ENCODE measurements around the gene CHRNE. TPM values are rescaled to one million over a fixed set of nuclear protein-coding genes. Genes with fewer than 3 reads are reported as not detected.

CHRNE gene
- total and polyA plus RNA-seq, 2 donors (not counting 1 experiment from before 2014, with no cell fraction given), result 0.19 to 0.66 TPM

DNA sequence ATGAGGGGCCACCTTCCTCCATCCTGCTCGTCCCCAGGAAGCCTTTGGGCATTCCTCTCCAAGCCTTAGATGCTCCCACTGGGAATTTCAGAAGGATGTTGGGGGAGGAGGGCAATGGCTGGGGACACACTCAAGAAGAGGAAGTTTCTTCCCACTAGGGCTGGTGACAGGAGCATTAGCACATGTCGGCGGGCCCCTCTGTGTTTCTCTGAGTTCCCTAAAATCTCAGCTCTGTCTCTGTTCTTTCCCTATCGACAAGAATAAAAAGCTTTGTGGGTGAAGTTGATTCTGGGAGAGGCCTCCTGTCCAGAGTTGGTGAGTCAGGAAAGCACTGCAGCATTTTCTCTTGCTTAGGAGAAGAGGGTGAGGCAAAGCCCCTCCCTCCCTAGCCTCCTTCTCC, 23.3 kb downstream of the CHRNE start:
- no peak overlapping the region for H3K4me2 ChIP-seq (ENCODE audit: extremely low read depth, insufficient read depth, low read length)
- no peak for DNase-seq (ENCODE audit: low read depth in 2 of 2)
- H3K27me3 ChIP-seq (ENCODE audit: control insufficient read depth, insufficient read depth, low read length), result no peaks in the 10 kb centered on the region
- peaks cover 4% of the 10 kb centered on the region for H3K36me3 ChIP-seq (ENCODE audit: control insufficient read depth, insufficient read depth, low read length)
- H3K79me2 ChIP-seq (ENCODE audit: control insufficient read depth, insufficient read depth, low read length), result no peaks in the 10 kb centered on the region
- no peaks in the 10 kb centered on the region for H3K9me3 ChIP-seq (ENCODE audit: control insufficient read depth, insufficient read depth, low read depth, low read length)
- H2AFZ ChIP-seq (ENCODE audit: low read length), result no peak overlapping the region
- no peak overlapping the region for H3K4me3 ChIP-seq (replicated peaks in 1 of 4; ENCODE audit: control extremely low read depth in 1 of 4, insufficient read depth in 1 of 4, low read depth in 3 of 4, low read length in 4 of 4)
- no peak overlapping the region for H3K27ac ChIP-seq (ENCODE audit: insufficient read depth, low read length)
- H3K9ac ChIP-seq (ENCODE audit: insufficient read depth, low read length), result no peak overlapping the region
- TF ChIP-seq, protein P1, sequence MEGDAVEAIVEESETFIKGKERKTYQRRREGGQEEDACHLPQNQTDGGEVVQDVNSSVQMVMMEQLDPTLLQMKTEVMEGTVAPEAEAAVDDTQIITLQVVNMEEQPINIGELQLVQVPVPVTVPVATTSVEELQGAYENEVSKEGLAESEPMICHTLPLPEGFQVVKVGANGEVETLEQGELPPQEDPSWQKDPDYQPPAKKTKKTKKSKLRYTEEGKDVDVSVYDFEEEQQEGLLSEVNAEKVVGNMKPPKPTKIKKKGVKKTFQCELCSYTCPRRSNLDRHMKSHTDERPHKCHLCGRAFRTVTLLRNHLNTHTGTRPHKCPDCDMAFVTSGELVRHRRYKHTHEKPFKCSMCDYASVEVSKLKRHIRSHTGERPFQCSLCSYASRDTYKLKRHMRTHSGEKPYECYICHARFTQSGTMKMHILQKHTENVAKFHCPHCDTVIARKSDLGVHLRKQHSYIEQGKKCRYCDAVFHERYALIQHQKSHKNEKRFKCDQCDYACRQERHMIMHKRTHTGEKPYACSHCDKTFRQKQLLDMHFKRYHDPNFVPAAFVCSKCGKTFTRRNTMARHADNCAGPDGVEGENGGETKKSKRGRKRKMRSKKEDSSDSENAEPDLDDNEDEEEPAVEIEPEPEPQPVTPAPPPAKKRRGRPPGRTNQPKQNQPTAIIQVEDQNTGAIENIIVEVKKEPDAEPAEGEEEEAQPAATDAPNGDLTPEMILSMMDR (conservative IDR thresholded peaks at IDR 0.05 in 1 of 2, IDR thresholded peaks at IDR 0.05 in 1 of 2; ENCODE audit: low read depth in 1 of 2, low read length in 2 of 2), result no peak
- TF ChIP-seq EZH2 (IDR thresholded peaks at IDR 0.05; ENCODE audit: low read length, missing control alignments), result no peak
- H3K4me1 ChIP-seq (ENCODE audit: control insufficient read depth, extremely low read depth, insufficient read depth, low read length), result no peaks in the 10 kb centered on the region
- no peaks in the 10 kb centered on the region for H4K20me1 ChIP-seq (ENCODE audit: control insufficient read depth, extremely low read depth, insufficient read depth, low read length)

DNA sequence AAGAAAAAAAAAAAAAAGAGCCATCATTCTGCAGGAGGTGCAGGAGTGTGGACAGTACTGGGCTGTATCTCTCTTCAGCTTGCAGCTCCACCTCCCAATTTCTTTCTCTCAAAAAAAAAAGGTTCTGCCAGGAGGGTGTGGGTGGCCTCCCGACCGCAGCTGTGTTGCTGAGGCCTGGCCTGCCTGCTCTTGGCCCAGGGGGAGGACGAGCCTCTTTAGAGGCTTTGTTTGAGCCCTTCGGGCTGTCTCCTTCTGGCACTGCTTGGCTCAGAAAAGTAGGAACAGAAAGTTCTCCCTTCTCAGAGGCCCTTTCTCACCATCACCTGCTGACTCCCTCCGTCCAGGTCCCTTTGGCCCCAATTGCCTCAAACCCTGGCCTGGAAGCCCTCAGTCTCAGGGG, 25.8 kb downstream of the CHRNE start:
- DNase-seq (ENCODE audit: low read depth in 2 of 2), result no peak

DNA sequence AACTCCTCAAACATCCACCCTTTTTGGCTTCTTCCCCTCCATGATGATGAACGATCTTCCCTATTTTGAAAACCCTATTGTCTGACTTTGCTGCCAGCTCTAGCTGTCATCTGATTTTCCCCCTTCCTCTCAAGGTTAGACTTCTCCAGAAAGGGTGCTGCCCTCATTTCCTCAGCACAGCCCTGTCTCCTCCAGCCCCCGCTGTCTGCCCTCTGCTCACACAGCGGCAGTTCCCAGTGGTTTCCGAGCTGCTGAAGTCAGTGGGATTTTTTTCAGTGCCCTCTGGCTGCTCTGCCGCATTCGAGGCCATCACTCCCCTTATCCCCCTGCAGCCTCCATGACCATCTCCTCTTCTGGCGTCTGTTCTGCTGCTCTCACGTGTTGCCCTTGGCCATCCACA, 30.1 kb downstream of the CHRNE start:
- Histone ChIP-seq H3K36me3 (ENCODE audit: control insufficient read depth, insufficient read depth, low read length) (no peaks in the 10 kb centered on the region), H3K9me3 (ENCODE audit: control insufficient read depth, insufficient read depth, low read depth, low read length) (no peaks in the 10 kb centered on the region), H2AFZ (ENCODE audit: low read length) (no peak overlapping the region), H3K27me3 (ENCODE audit: control insufficient read depth, insufficient read depth, low read length) (no peaks in the 10 kb centered on the region), H3K4me3 (replicated peaks in 1 of 4; ENCODE audit: control extremely low read depth in 1 of 4, insufficient read depth in 1 of 4, low read depth in 3 of 4, low read length in 4 of 4) (no peak overlapping the region), H3K4me2 (ENCODE audit: extremely low read depth, insufficient read depth, low read length) (no peak overlapping the region), H3K27ac (ENCODE audit: insufficient read depth, low read length) (no peak overlapping the region), H3K4me1 (ENCODE audit: control insufficient read depth, extremely low read depth, insufficient read depth, low read length) (no peaks in the 10 kb centered on the region), H3K79me2 (ENCODE audit: control insufficient read depth, insufficient read depth, low read length) (no peaks in the 10 kb centered on the region), H4K20me1 (ENCODE audit: control insufficient read depth, extremely low read depth, insufficient read depth, low read length) (no peaks in the 10 kb centered on the region), H3K9ac (ENCODE audit: insufficient read depth, low read length) (no peak overlapping the region)
- DNase-seq (ENCODE audit: low read depth in 2 of 2), result no peak
- no peak for TF ChIP-seq EZH2 (IDR thresholded peaks at IDR 0.05; ENCODE audit: low read length, missing control alignments)

More for the DNA sequence above, 25.8 kb downstream of the CHRNE start:
- Histone ChIP-seq H3K27ac (ENCODE audit: insufficient read depth, low read length) (no peak overlapping the region), H3K79me2 (ENCODE audit: control insufficient read depth, insufficient read depth, low read length) (no peaks in the 10 kb centered on the region), H3K9ac (ENCODE audit: insufficient read depth, low read length) (no peak overlapping the region), H3K36me3 (ENCODE audit: control insufficient read depth, insufficient read depth, low read length) (peaks cover 4% of the 10 kb centered on the region), H4K20me1 (ENCODE audit: control insufficient read depth, extremely low read depth, insufficient read depth, low read length) (no peaks in the 10 kb centered on the region), H3K27me3 (ENCODE audit: control insufficient read depth, insufficient read depth, low read length) (no peaks in the 10 kb centered on the region), H2AFZ (ENCODE audit: low read length) (no peak overlapping the region), H3K9me3 (ENCODE audit: control insufficient read depth, insufficient read depth, low read depth, low read length) (no peaks in the 10 kb centered on the region), H3K4me2 (ENCODE audit: extremely low read depth, insufficient read depth, low read length) (no peak overlapping the region), H3K4me1 (ENCODE audit: control insufficient read depth, extremely low read depth, insufficient read depth, low read length) (no peaks in the 10 kb centered on the region), H3K4me3 (replicated peaks in 1 of 4; ENCODE audit: control extremely low read depth in 1 of 4, insufficient read depth in 1 of 4, low read depth in 3 of 4, low read length in 4 of 4) (no peak overlapping the region)
- no peak for TF ChIP-seq EZH2 (IDR thresholded peaks at IDR 0.05; ENCODE audit: low read length, missing control alignments)
- TF ChIP-seq, protein P1 (conservative IDR thresholded peaks at IDR 0.05 in 1 of 2, IDR thresholded peaks at IDR 0.05 in 1 of 2; ENCODE audit: low read depth in 1 of 2, low read length in 2 of 2), result no peak

Measured in fibroblast of lung (primary cell).